22Rv1 (cell line): ENCODE results near the gene PLEKHA8.

ENCODE experiments used
- CTCF ChIP-seq: fragments of 450-650 bp; IDR thresholded peaks from 2 replicates; pipeline ENCODE4 v1.5.1; 2017; ENCODE audit warnings: mild to moderate bottlenecking
- ZFX ChIP-seq: fragments of 450-650 bp; IDR thresholded peaks from 2 replicates; pipeline ENCODE4 v1.6.1; 2017; ENCODE audit warnings: antibody characterized with exemption, borderline replicate concordance

GRCh38 chr7:30167901-30168300 is 139.7 kb downstream of the PLEKHA8 start:
- TF ChIP-seq CTCF: no peak
- no peak for TF ChIP-seq ZFX
